ENCODE results near the gene RNF10.
A peak's percentile ranks its signal among the peaks of the same experiment; 100 is the strongest.

Gene RNF10

GRCh38 chr12:120618954-120619615 is 84.9 kb downstream of the RNF10 start:
- Histone ChIP-seq H3K27me3 (ENCODE audit: low read depth, low read length) (peaks cover 18% of the 10 kb centered on the region), H4K20me1 (ENCODE audit: insufficient read depth, low read length) (no peaks in the 10 kb centered on the region), H3K36me3 (replicated peaks; ENCODE audit: low read depth, low read length) (no peaks in the 10 kb centered on the region), H3K79me2 (ENCODE audit: low read length) (no peaks in the 10 kb centered on the region), H2AFZ (ENCODE audit: low read depth, low read length) (no peak overlapping the region), H3K4me2 (ENCODE audit: low read length) (no peak overlapping the region), H3K9ac (ENCODE audit: low read length) (no peak overlapping the region), H3K4me3 (ENCODE audit: low read length) (no peak overlapping the region), H3K4me1 (ENCODE audit: low read length) (no peaks in the 10 kb centered on the region), H3K27ac (ENCODE audit: low read length) (no peak overlapping the region), H3K9me3 (ENCODE audit: insufficient read depth, low read length) (no peaks in the 10 kb centered on the region)
- TF ChIP-seq CTCF (IDR thresholded peaks at IDR 0.05; ENCODE audit: low read depth, low read length) = no peak
- no peak for TF ChIP-seq EZH2phosphoT487 (IDR thresholded peaks at IDR 0.05; ENCODE audit: low read depth)

DNA sequence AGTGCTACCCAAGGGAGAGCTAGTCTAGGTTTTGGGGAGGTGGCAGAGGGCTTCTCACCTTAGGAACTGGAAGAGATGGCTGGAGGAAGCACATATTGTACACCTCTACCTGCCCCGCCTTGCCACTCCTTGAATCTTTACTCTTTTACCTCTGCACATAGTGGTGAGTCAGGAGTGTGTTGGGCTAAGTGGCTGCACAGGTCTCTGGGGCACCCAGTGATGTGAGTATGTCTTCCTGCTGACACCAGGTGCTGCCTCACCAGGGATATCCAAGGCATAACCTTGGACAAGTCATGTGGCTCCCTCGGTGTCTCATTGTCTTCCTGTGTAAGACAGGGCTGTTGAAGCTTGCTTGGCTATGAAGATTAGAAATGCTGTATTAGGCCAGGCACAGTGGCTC is 86.5 kb downstream of the RNF10 start:
- Histone ChIP-seq H3K4me2 (ENCODE audit: low read length) (no peak overlapping the region), H3K4me1 (ENCODE audit: low read length) (no peaks in the 10 kb centered on the region), H4K20me1 (ENCODE audit: insufficient read depth, low read length) (no peaks in the 10 kb centered on the region), H3K4me3 (ENCODE audit: low read length) (no peak overlapping the region), H2AFZ (ENCODE audit: low read depth, low read length) (no peak overlapping the region), H3K27me3 (ENCODE audit: low read depth, low read length) (peaks cover 18% of the 10 kb centered on the region), H3K9ac (ENCODE audit: low read length) (no peak overlapping the region), H3K36me3 (replicated peaks; ENCODE audit: low read depth, low read length) (no peaks in the 10 kb centered on the region), H3K79me2 (ENCODE audit: low read length) (no peaks in the 10 kb centered on the region), H3K27ac (ENCODE audit: low read length) (no peak overlapping the region), H3K9me3 (ENCODE audit: insufficient read depth, low read length) (no peaks in the 10 kb centered on the region)
- TF ChIP-seq CTCF (IDR thresholded peaks at IDR 0.05; ENCODE audit: low read depth, low read length) (no peak), EZH2phosphoT487 (IDR thresholded peaks at IDR 0.05; ENCODE audit: low read depth) (no peak)

DNA sequence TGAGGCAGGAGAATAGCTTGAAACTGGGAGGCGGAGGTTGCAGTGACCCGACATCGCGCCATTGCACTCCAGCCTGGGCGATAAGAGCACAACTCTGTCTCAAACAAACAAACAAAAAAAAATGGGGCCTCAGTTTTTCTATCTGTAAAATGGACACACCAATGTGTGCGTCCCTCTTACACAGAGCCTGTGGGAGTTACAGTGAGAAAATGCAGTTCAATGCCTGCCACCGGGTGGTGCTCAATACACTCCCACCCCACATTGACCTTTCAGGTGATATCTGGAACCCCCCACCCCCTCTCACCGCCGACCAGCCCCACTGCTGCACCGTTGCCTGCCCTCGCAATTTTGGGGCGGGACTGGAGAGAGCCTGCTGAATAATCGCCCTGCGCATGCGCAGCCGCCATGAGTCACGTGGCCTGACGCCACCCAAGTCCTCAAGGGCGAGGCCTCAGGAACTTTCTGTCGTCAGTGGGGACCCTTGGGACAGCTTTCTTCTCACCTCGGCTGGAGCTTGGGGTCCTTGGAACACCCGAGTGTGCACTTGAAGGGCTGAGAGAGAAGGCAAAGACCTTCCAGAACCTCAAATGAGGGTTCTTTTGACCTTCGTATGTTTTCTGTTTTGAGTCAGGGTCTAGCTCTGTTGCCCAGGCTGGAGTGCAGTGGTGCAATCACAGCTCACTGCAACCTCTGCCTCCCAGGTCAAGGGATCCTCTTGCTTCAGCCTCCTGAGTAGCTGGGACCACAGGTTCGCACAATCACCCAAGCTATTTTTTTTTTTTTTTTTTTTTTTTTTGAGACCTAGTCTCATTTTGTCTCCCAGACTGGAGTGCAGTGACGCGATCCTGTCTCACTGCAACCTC is 91.6 kb downstream of the RNF10 start:
- H3K27me3 ChIP-seq (ENCODE audit: low read depth, low read length) = no peaks in the 10 kb centered on the region
- H3K4me1 ChIP-seq (ENCODE audit: low read length) = no peaks in the 10 kb centered on the region
- H3K4me3 ChIP-seq (ENCODE audit: low read length) = no peak overlapping the region
- no peaks in the 10 kb centered on the region for H3K36me3 ChIP-seq (replicated peaks; ENCODE audit: low read depth, low read length)
- H3K4me2 ChIP-seq (ENCODE audit: low read length) = no peak overlapping the region
- H3K9me3 ChIP-seq (ENCODE audit: insufficient read depth, low read length) = no peaks in the 10 kb centered on the region
- no peak overlapping the region for H3K27ac ChIP-seq (ENCODE audit: low read length)
- no peak overlapping the region for H3K9ac ChIP-seq (ENCODE audit: low read length)
- H4K20me1 ChIP-seq (ENCODE audit: insufficient read depth, low read length) = no peaks in the 10 kb centered on the region
- no peak overlapping the region for H2AFZ ChIP-seq (ENCODE audit: low read depth, low read length)
- peak; percentile 37 for TF ChIP-seq CTCF (IDR thresholded peaks at IDR 0.05; ENCODE audit: low read depth, low read length)
- no peak for TF ChIP-seq EZH2phosphoT487 (IDR thresholded peaks at IDR 0.05; ENCODE audit: low read depth)
- H3K79me2 ChIP-seq (ENCODE audit: low read length) = no peaks in the 10 kb centered on the region
